IMR-90 (cell line): ENCODE results near the gene GLYATL2. TPM values are rescaled to one million over a fixed set of nuclear protein-coding genes. Genes with fewer than 3 reads are reported as not detected.

ENCODE experiments used
- ATAC-seq: fragments of 200-7000 bp; cut with Tn5 transposase; 2 replicates; pipeline ENCODE4 v1.9.1; 2020; ENCODE audit warnings: low read depth, mild to moderate bottlenecking, moderate library complexity
- BruUV-seq: library from RNA; stranded (reverse); fragments of 400-500 nt; replicated peaks from 2 replicates; lab custom pipeline; 2021; lab: Mats Ljungman, UMichigan
- CTCF ChIA-PET: fragments of 300-600 bp; formaldehyde crosslinking; extraction: SDS; loops from one replicate; lab custom pipeline; 2021; ENCODE audit warnings: antibody characterized with exemption; lab: Yijun Ruan, JAX
- POLR2A ChIA-PET: fragments of 300-600 bp; sonication (Branson Sonifier 250); formaldehyde crosslinking; loops from one replicate; lab custom pipeline; 2022; ENCODE audit warnings: antibody characterized with exemption; ENCODE audit not compliant: unreplicated experiment; lab: Charles Lee
- DNase-seq: peaks from one replicate; pipeline ENCODE4 v3.0.0; 2013
- H2AFZ ChIP-seq: replicated peaks from 2 replicates; pipeline ENCODE3; 2013; ENCODE audit warnings: low read length, mild to moderate bottlenecking; ENCODE audit not compliant: poor library complexity
- H2AK5ac ChIP-seq: 2 replicates; pipeline ENCODE4 v1.6.1; 2013; ENCODE audit warnings: low read depth, low read length, inconsistent platforms
- H2AK9ac ChIP-seq: replicated peaks from 2 replicates; pipeline ENCODE3; 2013; ENCODE audit warnings: mild to moderate bottlenecking, low read depth, low read length, moderate library complexity; ENCODE audit not compliant: poor library complexity
- H2BK120ac ChIP-seq: 2 replicates; pipeline ENCODE4 v1.6.1; 2013; ENCODE audit warnings: low read depth, low read length, inconsistent platforms
- H2BK15ac ChIP-seq: 3 replicates; pipeline ENCODE4 v1.6.1; 2013; ENCODE audit warnings: low read depth, low read length, inconsistent platforms
- H2BK20ac ChIP-seq: 2 replicates; pipeline ENCODE4 v1.6.1; 2013; ENCODE audit warnings: low read depth, mild to moderate bottlenecking, inconsistent platforms, low read length, moderate library complexity
- H2BK5ac ChIP-seq: 2 replicates; pipeline ENCODE4 v1.6.1; 2013; ENCODE audit warnings: mild to moderate bottlenecking, low read depth, low read length, inconsistent platforms; ENCODE audit not compliant: poor library complexity, severe bottlenecking
- H3K14ac ChIP-seq: replicated peaks from 2 replicates; pipeline ENCODE4 v1.6.1; 2013; ENCODE audit warnings: low read depth, low read length, inconsistent platforms
- H3K18ac ChIP-seq: 2 replicates; pipeline ENCODE4 v1.6.1; 2013; ENCODE audit warnings: low read depth, low read length, control low read depth
- H3K23ac ChIP-seq: 2 replicates; pipeline ENCODE4 v1.6.1; 2013; ENCODE audit warnings: low read depth, low read length, inconsistent platforms
- H3K27ac ChIP-seq: 2 replicates; pipeline ENCODE4 v1.5.1; 2013; ENCODE audit warnings: mild to moderate bottlenecking, control low read depth, low read length; ENCODE audit not compliant: insufficient read depth
- H3K27me3 ChIP-seq: 2 replicates; pipeline ENCODE4 v1.6.1; 2013; ENCODE audit warnings: low read length; ENCODE audit not compliant: control insufficient read depth, insufficient read depth
- H3K36me3 ChIP-seq: 2 replicates; pipeline ENCODE4 v1.6.1; 2013; ENCODE audit warnings: low read length, mixed read lengths; ENCODE audit not compliant: control insufficient read depth, insufficient read depth
- H3K4ac ChIP-seq: 2 replicates; pipeline ENCODE4 v1.6.1; 2013; ENCODE audit warnings: low read depth, low read length, inconsistent platforms
- H3K4me1 ChIP-seq: 2 replicates; pipeline ENCODE4 v1.6.1; 2013; ENCODE audit warnings: low read length, mixed read lengths; ENCODE audit not compliant: control insufficient read depth, insufficient read depth
- H3K4me2 ChIP-seq: 2 replicates; pipeline ENCODE4 v1.6.1; 2013; ENCODE audit warnings: low read depth, mild to moderate bottlenecking, control low read depth, low read length, moderate library complexity
- H3K4me3 ChIP-seq: 2 replicates; pipeline ENCODE4 v1.5.1; 2013; ENCODE audit warnings: low read depth, mild to moderate bottlenecking, control low read depth, low read length, moderate library complexity; ENCODE audit not compliant: insufficient read depth
- H3K56ac ChIP-seq: 2 replicates; pipeline ENCODE4 v1.6.1; 2013; ENCODE audit warnings: low read length, inconsistent platforms; ENCODE audit not compliant: insufficient read depth; ENCODE audit errors: extremely low read depth
- H3K79me1 ChIP-seq, 2 experiments: 2 replicates each; pipeline ENCODE4 v1.6.1; 2013; ENCODE audit warnings: low read length in 2 of 2, inconsistent platforms in 1 of 2, low read depth in 1 of 2
- H3K9ac ChIP-seq: 2 replicates; pipeline ENCODE4 v1.6.1; 2013; ENCODE audit warnings: low read depth, low read length, control low read depth
- H3K9me1 ChIP-seq: 2 replicates; pipeline ENCODE4 v1.6.1; 2013; ENCODE audit warnings: low read length, inconsistent platforms; ENCODE audit not compliant: insufficient read depth
- H3K9me3 ChIP-seq: 2 replicates; pipeline ENCODE4 v1.6.1; 2013; ENCODE audit warnings: low read length; ENCODE audit not compliant: control insufficient read depth, insufficient read depth
- H4K20me1 ChIP-seq: 2 replicates; pipeline ENCODE4 v1.6.1; 2013; ENCODE audit warnings: low read length, inconsistent platforms; ENCODE audit not compliant: insufficient read depth
- H4K5ac ChIP-seq: 2 replicates; pipeline ENCODE4 v1.6.1; 2013; ENCODE audit warnings: mild to moderate bottlenecking, low read depth, low read length, control low read depth
- H4K8ac ChIP-seq, 2 experiments: 2 replicates each; pipeline ENCODE4 v1.6.1; 2013; ENCODE audit warnings: low read depth in 2 of 2, low read length in 2 of 2, control low read depth in 1 of 2, inconsistent platforms in 1 of 2
- H4K91ac ChIP-seq: 2 replicates; pipeline ENCODE4 v1.6.1; 2013; ENCODE audit warnings: low read depth, low read length, inconsistent platforms; ENCODE audit not compliant: insufficient read depth
- MAZ ChIP-seq: IDR thresholded peaks from 2 replicates; pipeline ENCODE4 v1.6.1; 2012; ENCODE audit warnings: low read depth, mild to moderate bottlenecking, low read length, improper control_type of control experiment, moderate library complexity, borderline replicate concordance
- RFX5 ChIP-seq: IDR thresholded peaks from 2 replicates; pipeline ENCODE4 v1.8.0; 2012; ENCODE audit warnings: low read depth, mild to moderate bottlenecking, low read length, moderate library complexity
- WGBS, 2 experiments: methylation state at CpG; one replicate each; pipeline versions ENCODE4 v1.1.5 to v1.1.7; 2013; ENCODE audit warnings: missing lambda C conversion rate in 2 of 2; ENCODE audit not compliant: insufficient read length in 1 of 2; ENCODE audit errors: extremely low coverage in 2 of 2; 5-methylcytosine and 5-hydroxymethylcytosine counted together
- dilution Hi-C: fragments of 300-500 bp; cut with HindIII; formaldehyde crosslinking; loops from one replicate; pipeline ENCODE4 v1.14.3; 2018; ENCODE audit warnings: low sequenced_read_pairs; ENCODE audit not compliant: unreplicated experiment
- in situ Hi-C: fragments of 300-500 bp; cut with MboI; formaldehyde crosslinking; loops from 3 replicates; pipeline ENCODE4 v1.14.3; 2019; ENCODE audit warnings: low sequenced_read_pairs, inconsistent platforms, mixed read lengths
- intact Hi-C: fragments of 100-400 bp; cut with micrococcal nuclease; formaldehyde crosslinking; loops from 2 replicates; pipeline ENCODE4 v1.10.0; 2022
- polyA plus RNA-seq, 3 experiments: library from polyadenylated mRNA; depleted of rRNA; stranded (reverse); fragments of >200 nt; gene quantifications; 2 replicates each; pipeline ENCODE4 v1.2.3, GENCODE V29; 2012; ENCODE audit warnings: low replicate concordance in 1 of 3
- total RNA-seq: library from RNA; depleted of rRNA; stranded (reverse); fragments of >200 nt; gene quantifications from 2 replicates; pipeline ENCODE4 v1.2.3, GENCODE V29; 2012

GLYATL2 gene
- total and polyA plus RNA-seq, 2 of the 4 experiments (the other 2 are of a cell fraction), result 0.36 to 0.77 TPM

GRCh38 chr11:58813693-58814092, 30.8 kb downstream of the GLYATL2 start:
- Histone ChIP-seq H3K4me2 (no peak overlapping the region), H4K8ac (no peak overlapping the region), H2AFZ (no peak overlapping the region), H2AK5ac (no peak overlapping the region), H4K5ac (no peak overlapping the region), H3K9me1 (no peaks in the 10 kb centered on the region), H3K4me3 (no peak overlapping the region), H3K27me3 (no peaks in the 10 kb centered on the region), H3K27ac (no peak overlapping the region), H3K9ac (no peak overlapping the region), H3K4ac (no peak overlapping the region), H3K23ac (no peak overlapping the region), H2BK15ac (no peak overlapping the region), H2AK9ac (no peak overlapping the region), H3K56ac (no peak overlapping the region), H3K4me1 (no peaks in the 10 kb centered on the region), H4K91ac (no peak overlapping the region), H2BK20ac (no peak overlapping the region), H3K79me1 (no peaks in the 10 kb centered on the region), H2BK5ac (no peak overlapping the region), H3K9me3 (peaks cover 2% of the 10 kb centered on the region; the same call in 1 of the 2 replicates), H3K18ac (no peak overlapping the region), H3K14ac (no peak overlapping the region), H4K20me1 (no peaks in the 10 kb centered on the region), H3K36me3 (no peaks in the 10 kb centered on the region), H2BK120ac (no peak overlapping the region)
- POLR2A ChIA-PET, result no interaction called here
- DNase-seq (no peak), ATAC-seq (no peak)
- intact Hi-C loops, result no loop called here
- no peak for TF ChIP-seq RFX5
- no peak for TF ChIP-seq MAZ
- WGBS, 2 experiments, result no CpG with 5 or more reads among the region's 1 CpG
- in situ Hi-C loops, result no loop called here
- dilution Hi-C loops, result no loop called here
- no TSS peak for BruUV-seq
- CTCF ChIA-PET, result no interaction called here
